B cell (primary cell): Measurements from ENCODE around the gene HEPACAM.

Source experiments
- EZH2 ChIP-seq: IDR thresholded peaks from 2 replicates; pipeline ENCODE4 v1.6.1; 2012; ENCODE audit warnings: borderline replicate concordance, low read depth, mild to moderate bottlenecking, moderate library complexity, low read length; ENCODE audit not compliant: insufficient read depth, poor library complexity, severe bottlenecking
- TF ChIP-seq, protein P1 (sequence below): fragments of 200-600 bp; IDR thresholded peaks from one replicate; pipeline ENCODE4 v1.8.0; 2022; ENCODE audit warnings: antibody characterized with exemption, mild to moderate bottlenecking

DNA sequence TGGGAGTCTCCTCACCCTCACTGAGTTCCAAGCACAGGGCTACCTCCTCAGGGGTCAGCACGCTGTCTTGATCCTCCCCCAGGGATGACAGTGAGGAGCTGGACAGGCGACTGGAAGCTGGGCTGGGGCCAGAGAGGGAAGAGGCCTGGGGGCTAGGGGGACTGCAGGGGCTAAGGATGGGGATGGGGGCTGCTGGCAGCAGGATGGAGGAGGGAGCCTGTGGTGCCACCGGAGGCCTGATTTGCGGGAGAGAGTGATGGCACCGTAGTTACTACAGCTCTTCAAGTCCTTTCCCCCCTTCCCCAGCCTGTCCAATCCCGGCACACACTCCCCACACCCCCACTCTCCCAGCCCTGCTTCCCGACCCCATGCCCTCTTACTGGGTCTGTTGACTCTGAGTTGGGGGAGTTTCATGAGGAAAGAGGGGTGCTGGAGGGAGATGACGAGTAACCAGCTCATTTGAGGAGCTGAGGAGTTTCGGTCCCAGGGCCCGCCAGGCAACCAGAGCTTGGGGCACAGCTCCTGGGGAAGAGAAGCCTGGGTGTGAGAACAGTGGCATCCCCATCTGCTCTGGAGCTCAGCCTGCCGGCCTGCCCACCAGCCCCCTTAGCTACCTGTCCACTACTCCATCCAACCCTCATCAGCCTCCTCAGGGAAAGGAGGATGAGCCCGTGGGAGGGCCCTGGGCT, 48.7 kb downstream of the HEPACAM start:
- TF ChIP-seq, protein P1, sequence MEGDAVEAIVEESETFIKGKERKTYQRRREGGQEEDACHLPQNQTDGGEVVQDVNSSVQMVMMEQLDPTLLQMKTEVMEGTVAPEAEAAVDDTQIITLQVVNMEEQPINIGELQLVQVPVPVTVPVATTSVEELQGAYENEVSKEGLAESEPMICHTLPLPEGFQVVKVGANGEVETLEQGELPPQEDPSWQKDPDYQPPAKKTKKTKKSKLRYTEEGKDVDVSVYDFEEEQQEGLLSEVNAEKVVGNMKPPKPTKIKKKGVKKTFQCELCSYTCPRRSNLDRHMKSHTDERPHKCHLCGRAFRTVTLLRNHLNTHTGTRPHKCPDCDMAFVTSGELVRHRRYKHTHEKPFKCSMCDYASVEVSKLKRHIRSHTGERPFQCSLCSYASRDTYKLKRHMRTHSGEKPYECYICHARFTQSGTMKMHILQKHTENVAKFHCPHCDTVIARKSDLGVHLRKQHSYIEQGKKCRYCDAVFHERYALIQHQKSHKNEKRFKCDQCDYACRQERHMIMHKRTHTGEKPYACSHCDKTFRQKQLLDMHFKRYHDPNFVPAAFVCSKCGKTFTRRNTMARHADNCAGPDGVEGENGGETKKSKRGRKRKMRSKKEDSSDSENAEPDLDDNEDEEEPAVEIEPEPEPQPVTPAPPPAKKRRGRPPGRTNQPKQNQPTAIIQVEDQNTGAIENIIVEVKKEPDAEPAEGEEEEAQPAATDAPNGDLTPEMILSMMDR, result no peak
- TF ChIP-seq EZH2, result no peak
